Skin epidermis (tissue), 12 donors: ENCODE results near the gene EYA3.

Experiments
- H3K27ac ChIP-seq, 21 experiments: fragments of 200-600 bp; sonication (generic) in 11 of 21; one replicate each; pipeline ENCODE4 v1.5.0; 2020; ENCODE audit warnings: mild to moderate bottlenecking in 3 of 21, inconsistent platforms in 2 of 21, moderate library complexity in 2 of 21
- H3K4me3 ChIP-seq, 7 experiments: fragments of 200-600 bp; sonication (generic) in 2 of 7; one replicate each; pipeline ENCODE4 v1.5.0; 2020; ENCODE audit warnings: inconsistent platforms in 2 of 7, mild to moderate bottlenecking in 2 of 7, moderate library complexity in 1 of 7

EYA3 gene

GRCh38 chr1:28114844-28115243, 26.4 kb upstream of the EYA3 start:
- H3K27ac ChIP-seq = peak overlapping the region in 8 of 21 experiments; percentile 3 to 72 (median 43)
- no peak overlapping the region for H3K4me3 ChIP-seq

- Histone ChIP-seq H3K27ac (peak overlapping the region in 6 of 21 experiments; percentile 31 to 68 (median 48)), H3K4me3 (no peak overlapping the region)
Observed at GRCh38 chr1:28113242-28113572, 24.8 kb upstream of the EYA3 start.

- Histone ChIP-seq H3K4me3 (no peak overlapping the region), H3K27ac (peak overlapping the region in 6 of 21 experiments; percentile 31 to 68 (median 52))
Observed at GRCh38 chr1:28112388-28113241, 24.2 kb upstream of the EYA3 start.

GRCh38 chr1:28111157-28111556, 22.7 kb upstream of the EYA3 start:
- Histone ChIP-seq H3K4me3 (no peak overlapping the region), H3K27ac (peak overlapping the region in 12 of 21 experiments; percentile 6 to 77 (median 28))

GRCh38 chr1:28110555-28110954, 22.1 kb upstream of the EYA3 start:
- peak overlapping the region in 10 of 21 experiments; percentile 6 to 77 (median 40) for H3K27ac ChIP-seq

DNA sequence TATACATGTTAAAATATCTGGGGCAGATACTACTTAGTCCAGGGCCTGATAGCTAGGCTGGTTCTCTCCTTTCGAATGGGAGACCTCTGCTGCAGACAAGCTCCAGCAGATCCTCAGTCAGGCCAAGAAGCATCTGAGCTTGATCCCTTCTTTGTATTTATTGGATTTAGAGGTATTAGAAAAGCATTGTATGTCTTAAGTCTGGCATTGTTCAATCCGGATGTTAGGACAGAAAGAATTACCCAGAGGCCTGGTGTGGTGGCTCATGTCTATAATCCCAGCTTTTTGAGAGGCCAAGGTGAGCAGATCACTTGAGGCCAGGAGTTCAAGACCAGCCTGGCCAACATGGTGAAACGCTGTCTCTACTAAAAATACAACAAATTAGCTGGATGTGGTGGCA, 21.2 kb upstream of the EYA3 start:
- Histone ChIP-seq H3K4me3 (no peak overlapping the region), H3K27ac (no peak overlapping the region)

More at GRCh38 chr1:28110555-28110954, 22.1 kb upstream of the EYA3 start:
- no peak overlapping the region for H3K4me3 ChIP-seq

DNA sequence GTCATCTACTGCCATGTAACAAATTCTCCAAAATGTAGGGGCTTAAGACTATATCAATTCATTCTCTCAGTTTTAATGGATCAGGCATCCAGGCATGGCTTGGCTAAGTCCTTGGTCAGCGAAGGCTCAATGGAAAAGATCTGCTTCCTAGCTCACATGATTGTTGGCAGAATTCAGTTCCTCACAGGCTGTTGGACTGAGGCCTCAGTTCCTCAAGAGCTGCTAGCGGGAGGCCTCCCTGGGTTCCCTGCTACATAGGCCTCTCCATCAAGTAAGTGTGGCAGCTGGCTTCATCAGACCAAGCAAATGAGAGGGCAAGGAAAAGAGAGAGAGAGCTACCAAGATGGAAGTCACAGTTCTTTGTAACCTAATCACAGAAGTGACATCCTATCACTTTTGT, 19.6 kb upstream of the EYA3 start:
- H3K27ac ChIP-seq = peak overlapping the region in 2 of 21 experiments; percentile 2 to 13
- no peak overlapping the region for H3K4me3 ChIP-seq

DNA sequence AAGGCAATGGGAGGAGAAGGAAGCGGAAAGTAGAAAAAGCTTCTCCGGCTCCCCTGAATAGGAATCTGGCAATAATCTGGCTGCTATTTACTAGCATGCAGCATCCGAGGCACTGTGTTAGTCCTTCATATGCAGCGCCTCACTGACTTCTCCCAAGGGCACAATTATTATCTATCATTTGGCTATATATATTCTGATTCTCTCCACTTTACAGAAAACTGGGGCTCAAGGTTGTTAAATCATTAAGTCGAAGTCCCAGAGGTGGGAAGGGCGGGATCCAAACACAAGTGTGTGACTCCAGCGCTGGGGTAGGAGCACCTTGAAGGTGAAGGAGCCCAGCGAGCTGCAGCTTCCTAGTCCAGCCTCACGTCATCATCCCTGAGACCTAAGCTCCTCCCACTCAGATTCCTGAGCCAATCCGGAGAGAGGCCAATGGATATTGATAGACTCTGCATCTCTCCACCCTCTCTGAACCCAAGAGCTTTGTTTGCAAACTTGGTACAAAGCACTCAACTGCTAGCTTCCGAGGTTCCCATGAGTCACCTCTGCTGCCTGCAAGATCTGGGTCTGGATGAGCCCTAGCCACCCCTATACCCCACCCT, 16.6 kb upstream of the EYA3 start:
- Histone ChIP-seq H3K27ac (peak overlapping the region in 1 of 21 experiments; percentile 8), H3K4me3 (peak overlapping the region in 3 of 7 experiments; percentile 5 to 19 (median 14))

GRCh38 chr1:28102189-28102588, 13.8 kb upstream of the EYA3 start:
- no peak overlapping the region for H3K4me3 ChIP-seq
- H3K27ac ChIP-seq = no peak overlapping the region

DNA sequence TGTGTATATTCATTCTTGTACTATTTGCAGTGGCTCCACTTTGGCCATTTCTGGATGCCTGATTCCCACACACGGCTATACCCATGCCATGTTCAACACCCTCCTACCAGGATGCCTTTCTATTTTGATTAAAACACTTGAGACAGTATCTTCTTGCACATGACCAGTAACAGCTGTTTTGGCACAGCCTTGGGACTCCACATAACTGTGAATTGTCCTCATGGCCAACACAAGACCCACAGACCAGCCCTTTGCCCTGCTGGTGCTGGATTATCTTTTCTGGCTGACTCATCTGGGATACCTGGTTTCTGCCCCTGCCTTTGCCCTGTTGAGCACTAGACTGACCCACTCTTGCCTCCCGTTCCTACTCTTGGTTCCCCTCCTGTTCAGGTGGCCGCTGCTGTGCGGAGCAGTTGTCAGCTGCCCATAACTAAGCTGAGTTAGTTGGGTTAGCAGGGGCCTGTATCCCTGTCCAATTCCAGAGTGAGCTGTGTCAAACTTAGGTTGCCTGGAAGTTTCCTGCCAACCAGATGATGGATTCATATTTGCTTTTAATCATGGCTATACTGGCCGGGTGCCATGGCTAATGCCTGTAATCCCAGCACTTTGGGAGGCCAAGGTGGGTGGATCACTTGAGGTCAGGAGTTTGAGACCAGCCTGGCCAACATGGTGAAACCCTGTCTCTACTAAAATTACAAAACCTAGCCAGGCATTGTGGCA, 10.8 kb upstream of the EYA3 start:
- Histone ChIP-seq H3K4me3 (no peak overlapping the region), H3K27ac (no peak overlapping the region)

GRCh38 chr1:28097100-28097472, 8.7 kb upstream of the EYA3 start:
- no peak overlapping the region for H3K4me3 ChIP-seq
- H3K27ac ChIP-seq = no peak overlapping the region

DNA sequence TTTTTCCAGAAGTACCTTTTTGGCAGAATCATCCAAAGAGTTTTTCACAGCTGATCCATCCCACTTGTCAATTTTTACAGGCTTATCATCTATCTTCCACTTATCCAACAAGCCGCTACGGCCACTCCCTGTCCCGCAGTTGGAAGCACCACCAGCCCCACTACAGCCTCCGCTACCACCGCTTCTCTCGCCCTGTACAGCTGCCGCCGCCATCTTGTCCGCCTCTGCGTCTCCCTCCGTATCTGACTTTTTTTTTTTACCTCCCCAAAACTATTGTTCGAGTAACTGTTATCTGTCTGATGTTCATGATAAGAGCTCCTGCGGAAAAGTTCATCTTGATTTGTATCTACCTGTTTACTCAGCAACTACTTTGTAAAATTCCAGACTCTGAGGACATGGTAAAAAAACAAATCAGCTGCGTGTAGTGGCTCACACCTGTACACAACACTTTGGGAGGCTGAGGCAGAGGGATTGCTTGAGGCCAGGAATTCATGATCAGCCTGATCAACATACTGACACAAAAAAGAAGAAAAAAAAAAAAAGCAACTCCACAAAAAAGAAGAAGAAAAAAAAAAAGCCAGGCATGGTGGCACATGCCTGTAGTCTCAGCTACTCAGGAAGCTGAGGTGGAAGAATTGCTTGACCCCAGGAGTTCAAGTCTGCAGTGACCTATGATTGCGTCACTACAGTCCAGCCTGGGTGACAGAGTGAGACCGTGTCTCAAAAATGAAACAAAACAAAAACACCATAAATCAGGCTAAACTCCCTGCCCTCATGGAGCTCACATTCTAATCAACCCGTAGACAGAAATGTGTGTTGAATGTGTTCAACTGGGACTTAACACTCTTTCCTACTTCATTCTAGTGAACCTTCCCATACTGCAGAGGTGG, 8.0 kb upstream of the EYA3 start:
- Histone ChIP-seq H3K4me3 (no peak overlapping the region), H3K27ac (no peak overlapping the region)

DNA sequence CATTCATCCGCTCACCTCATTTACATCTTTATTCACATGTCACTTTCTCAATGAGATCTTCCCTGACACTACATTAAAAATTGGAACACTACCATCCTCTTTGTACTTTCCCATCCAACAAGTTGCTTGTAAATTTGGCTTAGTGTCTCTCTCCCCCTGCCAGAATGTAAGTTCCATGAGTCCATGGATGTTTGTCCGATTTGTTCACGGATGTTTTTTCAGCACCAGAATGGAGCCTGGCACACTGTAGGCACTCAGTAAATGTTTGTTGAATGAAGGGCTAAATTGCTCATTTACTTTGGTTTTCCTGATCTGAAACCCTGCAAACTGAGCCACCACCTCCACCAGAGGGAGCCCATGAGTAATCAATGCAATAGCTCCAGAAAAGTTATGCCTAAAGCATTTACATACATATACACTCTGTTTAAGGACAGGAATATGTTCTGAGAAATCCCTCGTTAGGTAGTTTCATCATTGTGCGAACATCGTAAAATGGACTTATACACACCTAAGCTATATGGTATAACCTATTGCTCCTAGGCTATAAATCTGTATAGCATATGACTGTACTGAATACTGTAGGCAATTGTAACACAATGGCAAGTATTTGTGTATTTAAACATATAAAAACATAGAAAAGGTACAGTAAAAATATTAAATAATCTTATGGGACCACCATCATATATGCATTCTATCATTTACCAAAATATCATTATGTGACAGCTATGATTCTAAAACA, 2.8 kb upstream of the EYA3 start:
- peak overlapping the region in 1 of 21 experiments; percentile 35 for H3K27ac ChIP-seq
- H3K4me3 ChIP-seq = no peak overlapping the region

GRCh38 chr1:28087614-28088167, 719 bp downstream of the EYA3 start:
- Histone ChIP-seq H3K27ac (peak overlapping the region in 20 of 21 experiments; percentile 69 to 94 (median 87)), H3K4me3 (peak overlapping the region; percentile 50 to 88 (median 79))

- H3K4me3 ChIP-seq = no peak overlapping the region
- H3K27ac ChIP-seq = no peak overlapping the region
Observed at GRCh38 chr1:28086651-28087050, 1.8 kb downstream of the EYA3 start.

GRCh38 chr1:28085129-28085528, 3.3 kb downstream of the EYA3 start:
- H3K4me3 ChIP-seq = no peak overlapping the region
- H3K27ac ChIP-seq = no peak overlapping the region

- no peak overlapping the region for H3K4me3 ChIP-seq
- no peak overlapping the region for H3K27ac ChIP-seq
Observed at GRCh38 chr1:28083876-28084275, 4.5 kb downstream of the EYA3 start.
